Astrocyte of the spinal cord (primary cell): ENCODE measurements around the gene LHFPL3.

Experiments used
- DNase-seq: peaks from one replicate; pipeline ENCODE4 v3.0.0; 2011; ENCODE audit warnings: low read depth, low spot score
- H3K4me3 ChIP-seq: 2 replicates; pipeline ENCODE4 v1.5.1; 2011; ENCODE audit warnings: low read depth, mild to moderate bottlenecking, low read length, moderate library complexity
- in situ Hi-C: cut with HindIII; loops from 2 replicates; pipeline ENCODE4 v1.10.0; 2017; ENCODE audit warnings: low sequenced_read_pairs
- TF ChIP-seq, protein P1 (sequence below): IDR thresholded peaks from 2 replicates; pipeline ENCODE4 v1.5.1; 2012; ENCODE audit warnings: low read depth, mild to moderate bottlenecking, low read length, inconsistent platforms

Gene LHFPL3

DNA sequence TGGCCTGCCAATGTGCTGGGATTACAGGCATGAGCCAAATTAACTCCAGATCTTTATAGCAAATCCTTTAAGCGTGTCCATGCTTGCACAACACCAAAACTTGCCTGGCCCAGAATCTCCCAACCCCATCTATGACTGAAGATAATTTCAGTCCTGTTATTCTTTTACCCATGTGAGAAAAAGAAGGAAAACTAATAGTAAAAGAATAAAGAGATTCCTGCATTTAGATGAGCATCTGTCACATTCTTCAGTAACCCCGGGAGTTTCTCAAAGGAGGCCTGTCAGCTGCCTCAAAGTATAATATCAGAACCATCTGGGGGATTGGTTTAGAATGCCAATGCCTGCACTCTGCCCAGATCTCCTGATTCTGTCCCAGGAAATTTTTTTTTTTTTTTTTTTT, 527.5 kb downstream of the LHFPL3 start:
- DNase-seq = no peak
- TF ChIP-seq, protein P1, sequence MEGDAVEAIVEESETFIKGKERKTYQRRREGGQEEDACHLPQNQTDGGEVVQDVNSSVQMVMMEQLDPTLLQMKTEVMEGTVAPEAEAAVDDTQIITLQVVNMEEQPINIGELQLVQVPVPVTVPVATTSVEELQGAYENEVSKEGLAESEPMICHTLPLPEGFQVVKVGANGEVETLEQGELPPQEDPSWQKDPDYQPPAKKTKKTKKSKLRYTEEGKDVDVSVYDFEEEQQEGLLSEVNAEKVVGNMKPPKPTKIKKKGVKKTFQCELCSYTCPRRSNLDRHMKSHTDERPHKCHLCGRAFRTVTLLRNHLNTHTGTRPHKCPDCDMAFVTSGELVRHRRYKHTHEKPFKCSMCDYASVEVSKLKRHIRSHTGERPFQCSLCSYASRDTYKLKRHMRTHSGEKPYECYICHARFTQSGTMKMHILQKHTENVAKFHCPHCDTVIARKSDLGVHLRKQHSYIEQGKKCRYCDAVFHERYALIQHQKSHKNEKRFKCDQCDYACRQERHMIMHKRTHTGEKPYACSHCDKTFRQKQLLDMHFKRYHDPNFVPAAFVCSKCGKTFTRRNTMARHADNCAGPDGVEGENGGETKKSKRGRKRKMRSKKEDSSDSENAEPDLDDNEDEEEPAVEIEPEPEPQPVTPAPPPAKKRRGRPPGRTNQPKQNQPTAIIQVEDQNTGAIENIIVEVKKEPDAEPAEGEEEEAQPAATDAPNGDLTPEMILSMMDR = no peak
- in situ Hi-C loops = no loop called here
- H3K4me3 ChIP-seq = no peak overlapping the region

DNA sequence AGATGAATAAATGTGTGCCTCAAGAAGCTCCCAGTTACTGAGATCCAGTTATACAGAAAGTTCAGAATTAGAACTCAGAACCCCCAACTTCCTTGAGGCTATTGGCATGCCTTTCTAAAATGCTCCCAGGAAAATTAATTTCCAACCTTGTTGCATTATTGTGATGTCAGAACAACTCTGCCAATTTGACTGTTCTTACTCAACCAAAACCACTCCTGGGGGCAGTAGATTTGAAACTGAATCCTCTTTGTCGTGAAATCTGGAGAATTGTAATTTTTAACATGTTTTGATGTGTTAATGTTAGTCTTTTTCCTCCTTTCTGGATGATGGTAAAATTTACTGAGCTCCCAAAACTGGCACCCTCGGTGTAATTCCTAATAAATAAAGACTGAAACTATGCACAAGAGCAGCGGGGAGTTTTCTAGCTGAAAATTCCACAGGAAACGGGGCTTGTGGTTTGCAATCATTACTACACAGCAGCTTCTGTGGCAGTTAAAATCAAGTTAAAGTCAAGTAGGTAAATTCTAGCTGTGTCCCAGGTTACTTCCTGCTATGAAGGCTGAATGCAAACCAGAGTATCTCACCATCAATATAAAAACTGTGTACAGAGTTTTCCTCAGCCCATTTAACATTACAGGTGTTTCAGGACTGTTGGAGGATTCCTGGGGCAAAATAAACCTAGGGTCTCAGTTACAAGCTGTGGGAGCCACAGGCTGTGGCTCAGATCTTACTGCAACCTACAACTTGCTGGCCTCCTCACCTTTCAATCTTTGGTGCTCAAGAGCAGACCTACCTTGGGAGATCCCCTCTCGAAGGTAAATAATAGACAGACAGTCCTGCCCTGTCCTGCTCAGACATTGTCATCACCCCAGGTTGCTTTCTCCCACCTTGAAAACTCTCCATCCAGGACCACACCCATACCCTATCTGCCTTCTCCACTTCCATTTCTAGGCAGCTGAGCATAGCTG, 529.3 kb downstream of the LHFPL3 start:
- no peak overlapping the region for H3K4me3 ChIP-seq
- in situ Hi-C loops = no loop called here
- no peak for DNase-seq
- TF ChIP-seq, protein P1 = no peak

DNA sequence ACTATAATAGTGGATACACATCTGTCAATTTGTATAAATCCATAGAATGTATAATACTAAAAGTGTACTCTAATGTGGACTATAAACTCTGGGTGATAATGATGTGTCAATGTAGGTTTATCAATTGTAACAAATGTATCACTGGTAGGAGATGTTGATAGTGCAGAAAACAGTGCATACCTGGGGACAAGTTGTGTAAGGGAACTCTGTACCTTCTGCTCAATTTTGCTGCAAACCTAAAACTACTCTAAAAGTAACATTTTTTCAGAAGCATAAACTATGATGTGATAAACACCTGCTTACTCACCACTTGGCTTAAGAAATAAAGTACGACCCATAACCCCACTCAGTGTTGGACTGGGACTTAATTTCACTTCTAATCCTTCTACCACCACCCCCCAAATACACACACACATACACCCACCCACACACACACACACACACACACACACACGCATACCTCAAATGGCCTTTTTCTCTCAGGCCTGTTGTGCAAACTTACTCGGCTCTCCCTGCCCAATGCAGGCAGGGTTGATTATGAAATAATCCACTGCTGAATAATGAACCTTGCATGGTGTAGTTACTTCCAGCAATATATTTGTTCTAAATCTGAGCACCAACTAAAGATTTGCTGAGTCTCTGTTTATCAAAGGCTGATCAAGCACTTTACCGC, 531.5 kb downstream of the LHFPL3 start:
- in situ Hi-C loops = no loop called here
- no peak for DNase-seq
- TF ChIP-seq, protein P1 = no peak
- H3K4me3 ChIP-seq = no peak overlapping the region

- no peak overlapping the region for H3K4me3 ChIP-seq
- TF ChIP-seq, protein P1 = no peak
- DNase-seq = no peak
- in situ Hi-C loops = no loop called here
Observed at GRCh38 chr7:104861729-104862390, 533.5 kb downstream of the LHFPL3 start.

DNA sequence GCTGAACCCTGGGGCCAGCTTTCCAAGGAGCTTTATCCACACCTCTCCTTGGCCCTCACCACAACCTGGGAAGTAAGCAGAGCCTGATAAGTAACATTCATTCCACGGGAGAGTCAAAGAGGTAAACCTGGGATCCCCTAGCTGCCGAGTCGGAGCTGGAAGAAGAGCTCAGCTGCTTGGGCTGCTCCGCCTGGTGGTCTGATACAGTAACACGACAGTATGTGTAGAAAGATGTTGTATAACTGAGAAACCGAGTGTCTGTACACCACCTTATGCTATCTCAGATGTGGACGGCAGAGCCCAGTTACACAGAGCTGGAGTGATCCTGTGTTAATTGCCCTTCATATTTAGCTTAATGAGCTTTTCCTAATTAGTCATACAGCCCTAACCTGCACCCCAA, 534.3 kb downstream of the LHFPL3 start:
- TF ChIP-seq, protein P1 = peak; percentile 32
- no peak for DNase-seq
- in situ Hi-C loops = no loop called here
- H3K4me3 ChIP-seq = no peak overlapping the region

- no peak for DNase-seq
- no peak overlapping the region for H3K4me3 ChIP-seq
- in situ Hi-C loops = no loop called here
- TF ChIP-seq, protein P1 = no peak
Observed at GRCh38 chr7:104873401-104873800, 545.0 kb downstream of the LHFPL3 start.
